Liver (tissue), 9 donors: ENCODE measurements around the gene MYOG. TPM values are rescaled to one million over a fixed set of nuclear protein-coding genes. Genes with fewer than 3 reads are reported as not detected.

ENCODE experiments used
- DNase-seq: peaks from one replicate; pipeline ENCODE4 v3.0.0-alpha.2; 2017; ENCODE audit warnings: low spot score
- H3K27ac ChIP-seq, 2 donors: one replicate each; pipeline ENCODE4 v1.7.0; 2013; ENCODE audit warnings: inconsistent platforms in 2 of 2, low read length in 2 of 2, control low read depth in 1 of 2, low read depth in 1 of 2, mild to moderate bottlenecking in 1 of 2
- H3K27me3 ChIP-seq, 4 donors: one replicate each; pipeline versions ENCODE4 v1.6.1 to v1.7.0; 2013; ENCODE audit warnings: low read length in 3 of 4, inconsistent platforms in 1 of 4, mild to moderate bottlenecking in 1 of 4, moderate library complexity in 1 of 4; ENCODE audit not compliant: control insufficient read depth in 4 of 4, insufficient read depth in 4 of 4
- H3K36me3 ChIP-seq, 4 donors: one replicate each; pipeline versions ENCODE4 v1.6.1 to v1.7.0; 2013; ENCODE audit warnings: low read length in 3 of 4, mild to moderate bottlenecking in 3 of 4, low read depth in 1 of 4, moderate library complexity in 1 of 4; ENCODE audit not compliant: control insufficient read depth in 4 of 4, insufficient read depth in 3 of 4
- H3K4me1 ChIP-seq, 4 donors: one replicate each; pipeline versions ENCODE4 v1.6.1 to v1.7.0; 2013; ENCODE audit warnings: low read length in 3 of 4, mild to moderate bottlenecking in 3 of 4, moderate library complexity in 1 of 4; ENCODE audit not compliant: control insufficient read depth in 4 of 4, insufficient read depth in 4 of 4
- H3K4me3 ChIP-seq, 3 donors: one replicate each; pipeline versions ENCODE4 v1.6.1 to v1.7.0; 2013; ENCODE audit warnings: low read length in 3 of 3, control low read depth in 1 of 3, low read depth in 1 of 3, mild to moderate bottlenecking in 1 of 3
- H3K9ac ChIP-seq, 2 donors: one replicate each; pipeline ENCODE4 v1.7.0; 2013; ENCODE audit warnings: low read length in 2 of 2, mild to moderate bottlenecking in 2 of 2, moderate library complexity in 2 of 2, control low read depth in 1 of 2, low read depth in 1 of 2
- H3K9me3 ChIP-seq, 4 donors: one replicate each; pipeline versions ENCODE4 v1.6.1 to v1.7.0; 2013; ENCODE audit warnings: low read length in 3 of 4; ENCODE audit not compliant: control insufficient read depth in 4 of 4
- ATF3 ChIP-seq: IDR thresholded peaks from 2 replicates; pipeline ENCODE4 v1.6.1; 2016; ENCODE audit warnings: antibody characterized with exemption
- CTCF ChIP-seq: fragments of 150-350 bp; IDR thresholded peaks from 2 replicates; pipeline ENCODE4 v1.5.1; 2017; ENCODE audit warnings: improper control_type of control experiment, low read depth, low read length; ENCODE audit not compliant: missing input control
- EGR1 ChIP-seq, 2 donors: IDR thresholded peaks; 2 replicates each; pipeline ENCODE4 v1.6.1; 2016 to 2018; ENCODE audit warnings: antibody characterized with exemption in 2 of 2, low read depth in 2 of 2
- FOXA1 ChIP-seq: IDR thresholded peaks from 2 replicates; pipeline ENCODE4 v1.6.1; 2016; ENCODE audit warnings: antibody characterized with exemption
- FOXA2 ChIP-seq: IDR thresholded peaks from 2 replicates; pipeline ENCODE4 v1.6.1; 2016; ENCODE audit warnings: antibody characterized with exemption
- GABPA ChIP-seq, 2 donors: IDR thresholded peaks in 1 of 2; conservative IDR thresholded peaks in 1 of 2; 2 replicates each; pipeline ENCODE4 v1.6.1; 2016; ENCODE audit warnings: antibody characterized with exemption in 2 of 2, mild to moderate bottlenecking in 1 of 2, moderate library complexity in 1 of 2
- HNF4A ChIP-seq, 2 donors: conservative IDR thresholded peaks; 2 replicates each; pipeline ENCODE4 v1.6.1; 2016; ENCODE audit warnings: antibody characterized with exemption in 2 of 2, mild to moderate bottlenecking in 2 of 2
- HNF4G ChIP-seq: IDR thresholded peaks from 2 replicates; pipeline ENCODE4 v1.6.1; 2016; ENCODE audit warnings: antibody characterized with exemption
- JUND ChIP-seq, 2 donors: IDR thresholded peaks; 2 replicates each; pipeline ENCODE4 v1.6.1; 2016; ENCODE audit warnings: antibody characterized with exemption in 2 of 2
- MAX ChIP-seq: IDR thresholded peaks from 2 replicates; pipeline ENCODE4 v1.6.1; 2016; ENCODE audit warnings: antibody characterized with exemption
- NR2F2 ChIP-seq: IDR thresholded peaks from 2 replicates; pipeline ENCODE4 v1.6.1; 2016; ENCODE audit warnings: antibody characterized with exemption
- RAD21 ChIP-seq, 2 donors: IDR thresholded peaks; 2 replicates each; pipeline ENCODE4 v1.6.1; 2016; ENCODE audit warnings: antibody characterized with exemption in 2 of 2, mild to moderate bottlenecking in 2 of 2
- REST ChIP-seq: IDR thresholded peaks from 2 replicates; pipeline ENCODE4 v1.6.1; 2016; ENCODE audit warnings: antibody characterized with exemption, mild to moderate bottlenecking
- RXRA ChIP-seq, 2 donors: IDR thresholded peaks; 2 replicates each; pipeline ENCODE4 v1.6.1; 2017 to 2018; ENCODE audit warnings: antibody characterized with exemption in 2 of 2, mild to moderate bottlenecking in 1 of 2
- SP1 ChIP-seq: IDR thresholded peaks from 2 replicates; pipeline ENCODE4 v1.6.1; 2018; ENCODE audit warnings: antibody characterized with exemption, mild to moderate bottlenecking
- TAF1 ChIP-seq: conservative IDR thresholded peaks from 2 replicates; pipeline ENCODE4 v1.6.1; 2016; ENCODE audit warnings: antibody characterized with exemption, mild to moderate bottlenecking
- YY1 ChIP-seq: IDR thresholded peaks from 2 replicates; pipeline ENCODE4 v1.6.1; 2016; ENCODE audit warnings: antibody characterized with exemption, mild to moderate bottlenecking
- ZBTB33 ChIP-seq: IDR thresholded peaks from 2 replicates; pipeline ENCODE4 v1.6.1; 2016; ENCODE audit warnings: antibody characterized with exemption
- WGBS: extraction: QIAGEN DNeasy Blood & Tissue Kit; methylation state at CpG from one replicate; pipeline ENCODE4 v1.1.7; 2013; 5-methylcytosine and 5-hydroxymethylcytosine counted together
- polyA plus RNA-seq, 2 donors: library from polyadenylated mRNA; stranded (reverse) in 1 of 2; unstranded in 1 of 2; fragments of 200-250 nt in 1 of 2; fragments of >200 nt in 1 of 2; fragmentation: Nextera tagmentation in 1 of 2; extraction: Ambion mirVana in 1 of 2; gene quantifications; one replicate each; pipeline versions ENCODE4 v1.2.1 to v1.2.3, GENCODE V29; 2013 to 2015
- total RNA-seq, 2 donors: library from RNA; depleted of rRNA; stranded (reverse); fragments of >200 nt; gene quantifications; one replicate each; pipeline ENCODE4 v1.2.3, GENCODE V29; 2014
- donor health status: healthy.
- donor health status: healthy.
- donor health status: healthy.
- donor health status: healthy.
- donor health status: healthy.

Gene MYOG
- total and polyA plus RNA-seq, 4 donors = not detected

- Histone ChIP-seq H3K27me3 (no peaks in the 10 kb centered on the region), H3K36me3 (no peaks in the 10 kb centered on the region), H3K4me3 (no peak overlapping the region), H3K9ac (no peak overlapping the region), H3K9me3 (no peaks in the 10 kb centered on the region), H3K4me1 (peaks cover 0 to 10% (median 4%) of the 10 kb centered on the region in 4 donors), H3K27ac (no peak overlapping the region)
- 88% methylated on average over 4 of the region's 4 CpGs for WGBS
- TF ChIP-seq RXRA (IDR thresholded peaks at IDR 0.05) = no peak
- no peak for TF ChIP-seq REST
- no peak for TF ChIP-seq FOXA1
- TF ChIP-seq HNF4A (conservative IDR thresholded peaks at IDR 0.05) = no peak
- no peak for TF ChIP-seq NR2F2
- no peak for TF ChIP-seq FOXA2
- TF ChIP-seq EGR1 (IDR thresholded peaks at IDR 0.05; ENCODE audit: low read depth in 2 of 2) = no peak
- no peak for TF ChIP-seq YY1
- no peak for TF ChIP-seq RAD21 (IDR thresholded peaks at IDR 0.05)
- TF ChIP-seq TAF1 = no peak
- no peak for TF ChIP-seq ZBTB33
- TF ChIP-seq CTCF = no peak
- TF ChIP-seq HNF4G = no peak
- TF ChIP-seq JUND (IDR thresholded peaks at IDR 0.05) = no peak
- no peak for TF ChIP-seq SP1
- TF ChIP-seq GABPA (IDR thresholded peaks at IDR 0.05 in 1 of 2, conservative IDR thresholded peaks at IDR 0.05 in 1 of 2) = no peak
- no peak for TF ChIP-seq ATF3
- TF ChIP-seq MAX = no peak
- DNase-seq = no peak
Observed at GRCh38 chr1:203103216-203103615, 17.4 kb upstream of the MYOG start.
